GM12872 (cell line): ENCODE data around the gene ZNF831.

Experiments
- CTCF ChIP-seq: IDR thresholded peaks from 3 replicates; pipeline ENCODE4 v1.5.1; 2011; ENCODE audit warnings: low read depth, mild to moderate bottlenecking, low read length, moderate library complexity; ENCODE audit not compliant: insufficient read depth

Gene ZNF831

GRCh38 chr20:59123011-59123677 is 40.5 kb upstream of the ZNF831 start:
- TF ChIP-seq CTCF, result no peak

GRCh38 chr20:59123678-59124255 is 39.9 kb upstream of the ZNF831 start:
- no peak for TF ChIP-seq CTCF

DNA sequence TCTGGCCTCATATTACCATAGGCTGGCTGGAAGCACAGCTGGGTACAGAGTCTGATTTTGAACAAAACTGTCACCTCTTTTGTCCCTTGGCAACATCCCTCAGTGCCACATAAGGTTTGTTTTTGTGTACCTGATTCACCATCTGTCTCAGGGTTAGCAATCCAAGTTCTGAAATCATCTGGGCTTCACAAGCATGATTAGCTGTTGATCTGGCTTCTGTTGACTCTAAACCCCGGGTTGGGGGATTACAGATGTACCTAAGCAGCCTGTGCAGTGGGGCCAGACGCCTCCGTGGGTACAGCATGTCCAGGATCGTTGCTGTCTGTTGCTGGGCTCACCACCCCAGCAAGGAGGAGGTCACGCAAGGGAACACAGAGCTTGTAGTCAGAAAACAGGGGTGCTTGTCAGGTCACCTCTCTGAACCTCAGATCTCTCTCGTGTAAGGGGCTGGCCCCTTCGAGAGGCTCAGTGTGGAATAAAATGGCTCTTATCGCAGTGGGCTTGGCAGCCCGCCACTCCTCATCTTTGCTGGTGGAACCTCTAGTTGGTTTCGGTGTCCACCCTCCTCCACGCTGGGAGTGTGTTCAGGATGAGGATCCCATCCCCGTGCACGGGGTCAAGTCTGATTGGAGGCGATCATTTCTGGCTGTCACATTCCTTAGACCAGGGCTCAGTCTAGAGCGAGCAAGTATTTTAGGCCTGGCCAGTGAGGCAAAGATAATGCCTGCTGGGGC is 39.2 kb upstream of the ZNF831 start:
- TF ChIP-seq CTCF, result no peak

GRCh38 chr20:59125332-59125731 is 38.3 kb upstream of the ZNF831 start:
- TF ChIP-seq CTCF, result no peak

- no peak for TF ChIP-seq CTCF
Measured at GRCh38 chr20:59125836-59126235, 37.8 kb upstream of the ZNF831 start.

- TF ChIP-seq CTCF, result no peak
Measured at GRCh38 chr20:59127839-59128238, 35.8 kb upstream of the ZNF831 start.

GRCh38 chr20:59131551-59132285 is 31.9 kb upstream of the ZNF831 start:
- TF ChIP-seq CTCF, result no peak
